ENCODE measurements around the gene TTBK1. TPM values are rescaled to one million over a fixed set of nuclear protein-coding genes. Genes with fewer than 3 reads are reported as not detected.
A peak's percentile ranks its signal among the peaks of the same experiment; 100 is the strongest.

TTBK1 gene
- total RNA-seq, 4 donors from 2014 or later: 0.13 TPM; not detected in 3

DNA sequence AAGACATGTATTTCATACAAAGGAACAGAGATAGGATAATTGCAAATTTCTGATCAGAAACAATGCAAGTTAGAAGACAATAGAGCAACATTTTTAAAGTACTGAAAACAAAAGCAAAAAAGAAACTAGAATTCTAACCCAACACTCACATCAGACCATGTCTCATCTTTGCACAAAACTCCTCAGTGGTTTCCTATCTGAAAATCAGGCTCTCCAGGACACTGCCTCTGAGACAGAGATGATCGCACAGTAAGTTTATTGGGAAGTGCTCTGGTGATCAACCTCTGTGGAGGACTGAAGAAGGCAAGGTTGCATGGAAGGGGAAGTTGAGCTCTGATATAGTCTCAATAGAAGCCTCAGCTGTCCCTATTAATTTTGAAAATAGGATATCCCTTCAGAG is 2.3 kb upstream of the TTBK1 start:
- no peak for DNase-seq
- no peak overlapping the region for H3K27ac ChIP-seq
- WGBS, 2 donors: 63 to 69% methylated on average over 1 of the region's 1 CpG
- no peaks in the 10 kb centered on the region for H3K36me3 ChIP-seq
- TF ChIP-seq, protein P1, sequence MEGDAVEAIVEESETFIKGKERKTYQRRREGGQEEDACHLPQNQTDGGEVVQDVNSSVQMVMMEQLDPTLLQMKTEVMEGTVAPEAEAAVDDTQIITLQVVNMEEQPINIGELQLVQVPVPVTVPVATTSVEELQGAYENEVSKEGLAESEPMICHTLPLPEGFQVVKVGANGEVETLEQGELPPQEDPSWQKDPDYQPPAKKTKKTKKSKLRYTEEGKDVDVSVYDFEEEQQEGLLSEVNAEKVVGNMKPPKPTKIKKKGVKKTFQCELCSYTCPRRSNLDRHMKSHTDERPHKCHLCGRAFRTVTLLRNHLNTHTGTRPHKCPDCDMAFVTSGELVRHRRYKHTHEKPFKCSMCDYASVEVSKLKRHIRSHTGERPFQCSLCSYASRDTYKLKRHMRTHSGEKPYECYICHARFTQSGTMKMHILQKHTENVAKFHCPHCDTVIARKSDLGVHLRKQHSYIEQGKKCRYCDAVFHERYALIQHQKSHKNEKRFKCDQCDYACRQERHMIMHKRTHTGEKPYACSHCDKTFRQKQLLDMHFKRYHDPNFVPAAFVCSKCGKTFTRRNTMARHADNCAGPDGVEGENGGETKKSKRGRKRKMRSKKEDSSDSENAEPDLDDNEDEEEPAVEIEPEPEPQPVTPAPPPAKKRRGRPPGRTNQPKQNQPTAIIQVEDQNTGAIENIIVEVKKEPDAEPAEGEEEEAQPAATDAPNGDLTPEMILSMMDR (IDR thresholded peaks at IDR 0.05): no peak
- no peak for TF ChIP-seq POLR2A (IDR thresholded peaks at IDR 0.05)
- no peaks in the 10 kb centered on the region for H3K4me1 ChIP-seq
- no peaks in the 10 kb centered on the region for H3K9me3 ChIP-seq
- peaks cover 0 to 90% (median 4%) of the 10 kb centered on the region in 4 donors for H3K27me3 ChIP-seq
- H3K4me3 ChIP-seq: no peak overlapping the region
- intact Hi-C loops (cut with DNase I): no loop called here

DNA sequence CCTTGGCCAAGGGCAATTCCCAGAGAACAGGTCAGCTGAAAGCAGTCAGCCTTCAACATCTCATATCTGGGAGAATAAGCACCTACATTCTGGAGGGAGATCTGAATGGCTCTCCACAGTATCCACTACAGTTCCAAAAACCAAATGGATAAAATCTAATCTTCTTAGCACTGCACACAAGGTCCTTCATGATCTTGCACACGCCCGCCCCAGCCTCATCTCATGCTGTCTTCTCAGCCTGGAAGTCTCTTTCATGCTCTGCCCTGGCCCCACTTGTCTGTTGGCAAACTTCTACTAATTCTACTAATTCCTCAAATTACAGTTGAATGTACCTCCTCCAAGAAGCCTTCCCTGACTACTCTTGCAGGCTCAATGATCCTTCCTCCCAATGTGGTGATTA is 1.8 kb upstream of the TTBK1 start:
- no peak overlapping the region for H3K4me3 ChIP-seq
- peaks cover 0 to 95% (median 4%) of the 10 kb centered on the region in 4 donors for H3K27me3 ChIP-seq
- intact Hi-C loops (cut with DNase I): no loop called here
- no peak overlapping the region for H3K27ac ChIP-seq
- WGBS, 2 donors: 96 to 100% methylated on average over 2 of the region's 2 CpGs
- H3K36me3 ChIP-seq: no peaks in the 10 kb centered on the region
- no peaks in the 10 kb centered on the region for H3K9me3 ChIP-seq
- DNase-seq: no peak
- peaks cover 0 to 1% (median 0%) of the 10 kb centered on the region in 3 donors for H3K4me1 ChIP-seq
- TF ChIP-seq POLR2A (IDR thresholded peaks at IDR 0.05): no peak
- TF ChIP-seq, protein P1 (IDR thresholded peaks at IDR 0.05): no peak

DNA sequence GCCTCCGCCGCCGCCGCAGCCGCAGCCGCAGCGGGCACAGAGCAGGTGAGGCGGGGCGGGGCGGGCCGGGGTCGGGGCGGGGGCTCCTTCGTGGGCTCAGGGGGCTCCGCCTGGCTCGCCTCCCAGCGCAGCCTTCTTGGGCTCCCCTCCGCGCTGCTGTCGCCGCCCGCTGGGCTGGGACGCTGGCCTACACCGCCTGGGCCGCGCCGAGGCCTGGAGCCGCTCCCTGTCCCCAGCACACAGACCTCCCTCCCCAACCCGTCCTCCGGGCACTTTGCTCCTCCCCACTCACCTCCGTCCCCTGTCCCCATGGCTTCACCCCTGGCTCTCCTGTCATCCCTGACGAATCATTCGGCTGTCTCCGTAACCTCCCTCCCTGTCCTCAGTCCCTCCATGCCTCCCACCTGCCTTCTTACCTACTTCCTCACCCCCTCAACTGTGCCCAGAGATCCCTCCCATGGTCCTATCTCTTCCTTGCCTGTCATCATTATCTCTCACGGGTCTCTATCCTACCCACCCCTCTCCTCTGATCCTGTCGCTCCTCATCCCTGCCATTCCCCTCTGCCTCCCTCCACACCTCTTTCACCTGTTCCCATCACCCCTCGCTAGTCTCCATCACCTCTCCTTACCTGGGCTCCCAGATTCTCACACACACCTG is 512 bp downstream of the TTBK1 start:
- no peak for DNase-seq
- Histone ChIP-seq H3K36me3 (no peaks in the 10 kb centered on the region), H3K9me3 (no peaks in the 10 kb centered on the region), H3K4me1 (peaks cover 5 to 18% (median 11%) of the 10 kb centered on the region in 3 donors), H3K27ac (no peak overlapping the region), H3K4me3 (peak overlapping the region in 1 of 4 donors; percentile 8), H3K27me3 (peaks cover 0 to 83% (median 4%) of the 10 kb centered on the region in 4 donors)
- TF ChIP-seq POLR2A (IDR thresholded peaks at IDR 0.05): no peak
- TF ChIP-seq, protein P1 (IDR thresholded peaks at IDR 0.05): no peak
- intact Hi-C loops (cut with DNase I): no loop called here
- 35 to 50% methylated on average over 15 to 21 of the region's 37 CpGs for WGBS, 2 donors

DNA sequence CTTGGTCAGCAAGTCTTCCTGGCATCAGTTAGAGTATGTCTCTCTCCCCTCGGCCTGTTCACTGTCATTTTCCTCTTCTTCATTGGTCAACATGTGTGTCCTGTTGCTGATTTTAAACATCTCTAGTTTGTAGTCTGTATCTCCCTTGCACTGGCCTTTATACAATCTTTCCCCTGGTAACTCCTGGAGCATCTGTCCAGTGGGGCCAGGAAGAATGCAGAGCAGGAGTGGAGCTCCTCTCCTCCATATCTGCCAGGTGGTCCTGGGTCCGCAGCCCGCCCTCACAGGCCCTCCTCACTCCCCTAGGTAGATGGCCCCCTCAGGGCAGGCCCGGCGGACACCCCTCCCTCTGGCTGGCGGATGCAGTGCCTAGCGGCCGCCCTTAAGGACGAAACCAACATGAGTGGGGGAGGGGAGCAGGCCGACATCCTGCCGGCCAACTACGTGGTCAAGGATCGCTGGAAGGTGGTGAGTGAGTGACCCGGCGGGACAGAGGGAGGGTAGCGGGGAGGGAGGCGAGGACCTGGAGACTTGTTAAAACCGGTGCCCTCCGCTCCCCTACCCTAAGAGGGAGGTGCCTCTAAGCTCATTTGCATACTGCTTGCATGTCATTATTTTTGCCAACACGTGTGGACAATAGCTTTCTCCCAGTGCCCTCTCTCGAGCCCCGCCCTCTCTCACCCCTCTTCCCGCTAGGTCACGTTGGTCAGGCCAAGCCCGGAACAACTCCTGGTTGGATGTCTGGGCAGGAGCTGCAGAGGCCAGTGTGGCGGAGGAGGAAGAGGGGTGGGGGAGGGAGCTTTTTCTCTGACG is 3.2 kb downstream of the TTBK1 start:
- DNase-seq: no peak
- 24 to 25% methylated on average over 14 to 15 of the region's 27 CpGs for WGBS, 2 donors
- peak overlapping the region in 1 of 4 donors; percentile 7 for H3K27ac ChIP-seq

More for the DNA sequence above, 3.2 kb downstream of the TTBK1 start:
- Histone ChIP-seq H3K9me3 (no peaks in the 10 kb centered on the region), H3K36me3 (no peaks in the 10 kb centered on the region), H3K4me1 (peaks cover 5 to 23% (median 11%) of the 10 kb centered on the region in 3 donors), H3K27me3 (peaks cover 0 to 70% (median 4%) of the 10 kb centered on the region in 4 donors), H3K4me3 (peak overlapping the region; percentile 6 to 65 (median 44))
- TF ChIP-seq, protein P1 (IDR thresholded peaks at IDR 0.05): no peak
- no peak for TF ChIP-seq POLR2A (IDR thresholded peaks at IDR 0.05)
- intact Hi-C loops (cut with DNase I): no loop called here
